ENCODE results near the gene GAL3ST3. TPM values are rescaled to one million over a fixed set of nuclear protein-coding genes. Genes with fewer than 3 reads are reported as not detected.

Gene GAL3ST3
- total RNA-seq, 1 donor from 2014 or later, result not detected

GRCh38 chr11:66001942-66002647, 46.9 kb downstream of the GAL3ST3 start, which contains the start of the genes BANF1 and EIF1AD:
Gene BANF1 (plus strand): TSS chr11:66002503. CDS start chr11:66003251, 748 bp downstream.
Gene EIF1AD (minus strand): TSS chr11:66002157. CDS start chr11:66000389, 1,768 bp downstream.
- H3K36me3 ChIP-seq (ENCODE audit: control insufficient read depth, insufficient read depth, low read length), result peaks cover 30% of the 10 kb centered on the region
- FAIRE-seq (no peak), DNase-seq (ENCODE audit: low read depth) (peak; percentile 94)
- no peaks in the 10 kb centered on the region for H3K27me3 ChIP-seq (ENCODE audit: control insufficient read depth, insufficient read depth, low read length)
- no peak for TF ChIP-seq CTCF (IDR thresholded peaks at IDR 0.05; ENCODE audit: insufficient read depth, low read length, severe bottlenecking)
- peak within 1 kb of the TSS; percentile 65 for H3K4me3 ChIP-seq (ENCODE audit: low read depth, low read length)

- DNase-seq (ENCODE audit: low read depth), result no peak
- no peak for FAIRE-seq
- TF ChIP-seq CTCF (IDR thresholded peaks at IDR 0.05; ENCODE audit: insufficient read depth, low read length, severe bottlenecking), result no peak
- H3K27me3 ChIP-seq (ENCODE audit: control insufficient read depth, insufficient read depth, low read length), result no peaks in the 10 kb centered on the region
- H3K36me3 ChIP-seq (ENCODE audit: control insufficient read depth, insufficient read depth, low read length), result peaks cover 24% of the 10 kb centered on the region
- H3K4me3 ChIP-seq (ENCODE audit: low read depth, low read length), result no peak overlapping the region
Measured at GRCh38 chr11:65997286-65997685, 51.7 kb downstream of the GAL3ST3 start.

- Histone ChIP-seq H3K36me3 (ENCODE audit: control insufficient read depth, insufficient read depth, low read length) (peaks cover 2% of the 10 kb centered on the region), H3K27me3 (ENCODE audit: control insufficient read depth, insufficient read depth, low read length) (no peaks in the 10 kb centered on the region), H3K4me3 (ENCODE audit: low read depth, low read length) (no peak overlapping the region)
- no peak for TF ChIP-seq CTCF (IDR thresholded peaks at IDR 0.05; ENCODE audit: insufficient read depth, low read length, severe bottlenecking)
- DNase-seq (ENCODE audit: low read depth) (no peak), FAIRE-seq (no peak)
Measured at GRCh38 chr11:65992056-65992455, 56.9 kb downstream of the GAL3ST3 start.

Other genes starting within 250 kb of the GAL3ST3 start
- under 0.01 TPM in 1 of 2 replicates, not detected in the other for gene SNX32, start 215.2 kb downstream of the GAL3ST3 start, total RNA-seq
- 764 and 971 TPM in 2 replicates for gene CFL1, start 191.0 kb downstream of the GAL3ST3 start, total RNA-seq
- gene MUS81, start 188.7 kb downstream of the GAL3ST3 start, total RNA-seq, result 58.4 and 63.8 TPM in 2 replicates
- gene EFEMP2, start 176.4 kb downstream of the GAL3ST3 start, total RNA-seq, result 2.9 and 5.6 TPM in 2 replicates
- not detected in 2 replicates for gene CTSW, start 169.3 kb downstream of the GAL3ST3 start, total RNA-seq
- 103 and 157 TPM in 2 replicates for gene FIBP, start 160.7 kb downstream of the GAL3ST3 start, total RNA-seq
- 19.6 and 29.7 TPM in 2 replicates for gene CCDC85B, start 158.5 kb downstream of the GAL3ST3 start, total RNA-seq
- 2.6 and 3.1 TPM in 2 replicates for gene FOSL1, start 148.8 kb downstream of the GAL3ST3 start, total RNA-seq
- gene C11orf68, start 130.1 kb downstream of the GAL3ST3 start, total RNA-seq, result 8.4 and 12.9 TPM in 2 replicates
- gene DRAP1, start 129.7 kb downstream of the GAL3ST3 start, total RNA-seq, result 176 and 429 TPM in 2 replicates
- gene TSGA10IP, start 103.7 kb downstream of the GAL3ST3 start, total RNA-seq, result under 0.01 TPM in 1 of 2 replicates, not detected in the other
- 32.4 and 51.7 TPM in 2 replicates for gene SART1, start 87.4 kb downstream of the GAL3ST3 start, total RNA-seq
- gene EIF1AD, start 47.0 kb downstream of the GAL3ST3 start, total RNA-seq, result 39.7 and 44.5 TPM in 2 replicates
- gene BANF1, start 46.7 kb downstream of the GAL3ST3 start, total RNA-seq, result 8.4 and 14.0 TPM in 2 replicates
- 3.9 and 4.4 TPM in 2 replicates for gene CST6, start 37.2 kb downstream of the GAL3ST3 start, total RNA-seq
- 0.26 TPM in 1 of 2 replicates, not detected in the other for gene CATSPER1, start 22.7 kb downstream of the GAL3ST3 start, total RNA-seq
- 88.2 and 91.0 TPM in 2 replicates for gene SF3B2, start 3.2 kb upstream of the GAL3ST3 start, total RNA-seq
- gene PACS1, start 21.1 kb upstream of the GAL3ST3 start, total RNA-seq, result 6.8 and 7.0 TPM in 2 replicates
- gene KLC2, start 208.5 kb upstream of the GAL3ST3 start, total RNA-seq, result 25.8 and 32.5 TPM in 2 replicates
- gene RAB1B, start 219.5 kb upstream of the GAL3ST3 start, total RNA-seq, result 54.5 and 68.0 TPM in 2 replicates
- gene CNIH2, start 229.0 kb upstream of the GAL3ST3 start, total RNA-seq, result not detected in 2 replicates
- 231 and 294 TPM in 2 replicates for gene YIF1A, start 240.0 kb upstream of the GAL3ST3 start, total RNA-seq
- not detected in 2 replicates for gene TMEM151A, start 242.7 kb upstream of the GAL3ST3 start, total RNA-seq